GM18508 (cell line): ENCODE data around the gene GRIK2.
"Not testable (repeated sequence)": the region's sequence is repeated elsewhere in the genome, so short reads cannot be mapped to it uniquely, and the experiment has no call there.

Experiments used
- ATAC-seq: cut with Tn5 transposase; IDR thresholded peaks from one replicate; pipeline ENCODE4 v1.9.1; 2021; ENCODE audit warnings: moderate number of reproducible peaks; ENCODE audit not compliant: insufficient read depth, unreplicated experiment

Gene GRIK2

DNA sequence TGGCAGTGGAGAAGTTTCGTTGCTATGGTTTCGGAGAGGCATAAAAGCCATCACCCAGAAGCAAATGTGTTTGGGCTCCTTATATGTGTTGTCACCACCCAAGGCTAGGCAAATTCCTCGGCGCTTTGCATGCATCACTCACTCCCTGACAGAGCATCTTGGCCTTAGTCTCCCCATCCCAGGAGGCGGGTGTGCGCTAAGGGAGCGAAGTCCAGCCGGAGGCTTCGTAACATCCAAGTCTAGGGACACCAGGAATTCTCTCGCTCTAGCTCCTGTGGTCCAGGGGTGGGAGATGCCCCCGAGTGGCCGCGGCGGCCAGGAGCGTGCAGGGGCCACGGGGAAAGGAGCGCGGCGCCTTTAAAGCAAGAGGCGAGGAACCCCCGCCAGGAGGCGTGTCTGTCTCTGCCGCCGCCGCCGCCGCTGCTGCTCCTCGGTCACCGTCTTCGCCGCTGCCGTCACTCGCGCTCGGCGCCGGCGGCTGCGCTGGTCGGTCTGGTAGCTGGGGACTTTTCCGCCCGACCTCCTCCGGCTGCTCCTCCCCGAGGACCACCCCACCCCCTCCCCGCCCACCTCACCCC is at the start of gene GRIK2:
TSS of gene GRIK2 (plus strand) at position 458 of the 578 bp plus-strand sequence.
- no peak for ATAC-seq

DNA sequence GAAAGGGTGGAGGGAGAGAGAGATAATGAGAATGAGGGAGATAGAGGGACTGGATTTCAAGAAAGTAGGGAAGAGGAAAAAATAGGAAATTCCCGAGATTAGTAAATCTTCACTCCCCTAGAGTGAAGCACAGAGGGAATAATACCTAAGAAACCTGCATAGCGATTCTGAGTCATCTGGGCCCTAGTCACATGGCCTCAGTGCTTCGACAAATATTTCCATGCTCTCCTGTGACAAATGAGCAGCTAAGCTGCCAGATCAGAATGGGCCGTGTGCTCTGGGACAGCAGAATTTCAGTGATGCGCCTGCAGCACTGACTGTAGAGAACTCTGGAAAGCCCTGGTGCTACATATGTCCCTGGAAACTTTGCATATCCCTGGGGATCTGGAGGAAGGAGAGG is 48.6 kb upstream of the GRIK2 start:
- ATAC-seq, result no peak

DNA sequence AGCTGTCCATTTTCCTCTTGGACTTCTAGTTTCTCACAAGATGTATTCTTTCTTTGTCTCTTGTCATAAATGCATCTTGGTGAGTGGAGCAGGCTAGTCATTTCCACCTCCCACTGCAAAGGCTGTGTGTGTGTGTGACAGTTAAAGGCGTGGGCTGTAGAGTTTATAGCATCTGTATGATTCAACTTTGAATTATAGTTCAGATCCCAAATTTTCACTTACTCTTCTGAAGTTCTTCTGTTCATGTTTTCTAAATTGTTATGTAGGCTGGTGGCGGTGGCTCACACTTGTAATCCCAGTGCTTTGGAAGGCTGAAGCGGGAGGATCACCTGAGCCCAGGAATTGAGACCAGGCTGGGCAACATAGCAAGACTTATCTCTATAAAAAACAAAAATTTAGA is 44.7 kb upstream of the GRIK2 start:
- no peak for ATAC-seq

DNA sequence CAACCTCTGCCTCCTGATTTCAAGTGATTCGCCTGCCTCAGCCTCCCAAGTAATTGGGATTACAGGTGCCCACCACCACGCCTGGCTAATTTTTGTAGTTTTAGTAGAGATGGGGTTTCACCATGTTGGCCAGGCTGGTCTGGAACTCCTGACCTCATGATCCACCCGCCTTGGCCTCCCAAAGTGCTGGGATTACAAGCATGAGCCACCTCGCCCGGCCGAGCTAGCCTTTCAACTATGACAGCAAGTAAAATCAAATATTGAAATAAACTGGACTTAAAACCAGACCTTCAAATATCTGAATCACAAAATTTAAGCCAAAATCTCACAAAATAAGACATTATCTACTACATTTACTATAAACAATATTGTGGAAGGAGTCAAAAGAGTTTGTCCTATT is 42.9 kb upstream of the GRIK2 start:
- ATAC-seq, result not testable (repeated sequence)

DNA sequence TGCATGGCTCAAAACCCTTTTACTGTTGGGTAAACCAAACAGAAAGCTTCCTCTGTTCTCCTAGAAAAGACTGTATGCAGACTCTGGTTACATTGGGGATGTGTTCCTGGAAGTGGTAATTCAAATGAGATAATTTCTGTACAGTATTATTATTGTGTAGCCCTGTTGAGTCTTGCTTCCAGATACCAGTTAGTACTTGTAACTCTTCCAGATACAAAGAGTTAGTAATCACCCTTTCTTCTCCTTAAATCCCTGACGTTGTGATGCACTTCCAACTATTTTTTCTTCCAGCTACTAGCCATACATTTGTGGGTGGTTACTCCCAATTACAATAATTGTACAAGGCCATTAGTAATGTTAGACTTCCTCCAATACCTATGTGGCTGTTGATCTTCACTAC is 42.3 kb upstream of the GRIK2 start:
- no peak for ATAC-seq

DNA sequence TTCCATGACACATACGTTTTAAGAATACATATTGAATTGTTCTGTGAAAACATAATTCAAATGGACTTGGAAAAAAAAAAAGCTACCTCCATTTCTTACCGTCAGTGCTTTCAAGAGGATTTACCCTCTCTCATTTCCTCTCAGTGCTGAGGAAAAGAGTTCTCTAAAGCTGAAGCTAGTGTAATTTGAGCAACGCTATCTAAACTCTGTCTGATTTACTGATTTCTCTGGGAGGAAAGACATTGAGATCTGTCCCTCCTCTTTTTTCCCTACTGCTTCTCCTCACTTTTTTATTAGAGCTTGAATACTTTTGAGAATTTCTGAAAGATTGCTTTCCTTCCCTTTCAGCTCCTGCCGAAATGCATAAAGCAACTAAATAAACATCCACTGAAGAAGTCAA is 41.2 kb upstream of the GRIK2 start:
- no peak for ATAC-seq

DNA sequence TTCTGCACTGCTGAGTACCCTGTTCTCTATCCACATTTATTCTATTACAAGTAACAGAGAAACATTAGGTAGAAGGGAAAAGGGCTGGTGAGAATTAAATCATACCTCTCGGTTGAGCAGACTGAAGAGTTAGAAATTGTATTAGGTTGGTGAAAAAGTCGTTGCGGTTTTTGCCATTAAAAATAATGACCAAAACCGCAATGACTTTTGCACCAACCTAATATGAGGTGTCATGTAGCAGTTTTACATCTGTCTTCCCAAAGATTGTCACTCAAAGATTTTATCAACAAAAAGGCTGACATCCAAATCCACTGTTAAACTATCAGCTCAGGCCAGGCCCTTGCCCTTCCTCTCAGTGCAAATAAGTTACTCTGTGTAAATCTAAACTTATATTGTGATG is 28.3 kb upstream of the GRIK2 start:
- ATAC-seq, result no peak

DNA sequence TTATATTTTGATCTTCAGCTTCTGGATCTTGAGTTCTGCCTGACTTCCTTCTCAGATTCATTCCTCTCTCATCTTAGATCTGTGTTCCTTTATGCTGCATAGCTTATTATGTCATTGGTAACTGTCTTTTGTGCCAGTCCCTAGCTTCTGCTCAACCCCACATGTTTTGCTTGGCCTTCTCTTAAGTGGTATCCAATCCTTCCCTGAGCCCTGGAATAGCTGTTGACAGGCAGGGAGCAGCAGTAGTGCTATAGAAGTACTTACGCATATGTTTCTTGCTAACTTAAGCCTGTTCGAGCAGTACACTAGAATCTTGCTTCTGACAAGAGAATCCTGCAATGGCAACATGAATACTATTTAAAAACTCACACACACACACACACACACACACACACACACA is 13.6 kb upstream of the GRIK2 start:
- ATAC-seq, result no peak

DNA sequence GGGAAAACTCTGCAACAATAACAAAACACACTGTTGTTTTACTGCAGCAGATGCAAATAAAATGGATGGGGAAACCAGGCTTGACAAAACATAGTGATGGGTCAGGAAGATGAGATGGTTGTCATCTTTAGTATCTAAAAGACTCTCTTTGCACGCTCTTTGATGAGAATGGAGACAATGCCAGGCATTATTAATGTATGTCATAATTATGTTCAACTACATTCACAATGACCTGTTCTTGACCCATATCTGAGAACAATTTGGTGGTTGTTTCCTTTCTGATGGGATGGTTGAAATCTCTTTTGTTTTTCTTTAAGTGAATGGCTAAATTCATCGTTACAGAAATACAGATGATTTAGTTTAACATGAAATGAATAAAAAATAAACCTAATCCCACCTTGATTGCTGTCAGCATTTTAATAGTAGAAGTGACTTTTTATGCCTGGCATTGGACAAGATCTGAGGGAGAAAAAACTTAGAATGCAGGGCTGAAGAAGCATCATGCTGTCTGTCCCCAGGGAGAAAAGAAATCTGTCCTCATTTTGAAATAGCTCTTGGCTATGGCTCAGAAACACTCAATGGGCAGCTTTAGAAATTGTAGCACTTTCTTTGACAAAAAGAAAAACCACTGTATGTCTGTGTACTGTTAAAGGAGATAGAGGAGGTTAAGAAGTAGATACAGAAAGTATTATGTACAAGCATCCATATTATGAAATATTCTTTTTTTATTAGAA is 12.4 kb upstream of the GRIK2 start:
- ATAC-seq, result no peak

DNA sequence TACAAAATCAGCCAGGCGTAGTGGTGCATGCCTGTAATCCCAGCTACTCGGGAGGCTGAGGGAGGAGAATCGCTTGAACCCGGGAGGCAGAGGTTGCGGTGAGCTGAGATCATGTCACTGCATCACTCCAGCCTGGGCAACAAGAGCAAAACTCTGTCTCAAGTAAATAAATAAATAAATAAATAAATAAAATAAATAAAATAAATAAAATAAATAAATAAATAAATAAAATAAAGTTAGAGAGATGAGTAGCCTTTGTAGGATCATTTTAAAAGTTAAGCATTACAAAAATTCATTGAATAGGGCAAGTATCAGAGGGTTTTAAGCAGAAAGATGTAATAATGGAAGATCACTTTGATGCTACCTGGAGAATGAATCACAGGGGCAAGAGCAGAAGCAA is 9.8 kb upstream of the GRIK2 start:
- not testable (repeated sequence) for ATAC-seq

DNA sequence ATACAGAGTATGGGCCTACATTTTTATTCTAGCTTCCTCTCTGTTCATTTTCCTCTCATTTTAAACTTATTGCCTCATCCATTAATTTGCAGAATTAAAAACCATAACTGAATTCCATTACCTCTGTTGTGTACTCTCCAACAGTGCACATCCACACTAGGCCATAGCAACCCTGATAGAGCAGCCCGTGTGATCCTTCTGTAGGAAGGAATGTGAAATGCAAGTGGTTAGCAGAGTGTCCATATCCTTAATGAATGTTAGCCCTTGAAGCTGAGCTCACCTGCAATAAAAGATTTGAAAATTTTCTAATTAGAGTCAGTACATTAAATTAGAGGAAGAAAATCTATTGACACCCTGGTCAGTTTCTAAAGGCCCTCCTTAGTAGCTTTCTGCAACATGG is 6.5 kb upstream of the GRIK2 start:
- no peak for ATAC-seq

DNA sequence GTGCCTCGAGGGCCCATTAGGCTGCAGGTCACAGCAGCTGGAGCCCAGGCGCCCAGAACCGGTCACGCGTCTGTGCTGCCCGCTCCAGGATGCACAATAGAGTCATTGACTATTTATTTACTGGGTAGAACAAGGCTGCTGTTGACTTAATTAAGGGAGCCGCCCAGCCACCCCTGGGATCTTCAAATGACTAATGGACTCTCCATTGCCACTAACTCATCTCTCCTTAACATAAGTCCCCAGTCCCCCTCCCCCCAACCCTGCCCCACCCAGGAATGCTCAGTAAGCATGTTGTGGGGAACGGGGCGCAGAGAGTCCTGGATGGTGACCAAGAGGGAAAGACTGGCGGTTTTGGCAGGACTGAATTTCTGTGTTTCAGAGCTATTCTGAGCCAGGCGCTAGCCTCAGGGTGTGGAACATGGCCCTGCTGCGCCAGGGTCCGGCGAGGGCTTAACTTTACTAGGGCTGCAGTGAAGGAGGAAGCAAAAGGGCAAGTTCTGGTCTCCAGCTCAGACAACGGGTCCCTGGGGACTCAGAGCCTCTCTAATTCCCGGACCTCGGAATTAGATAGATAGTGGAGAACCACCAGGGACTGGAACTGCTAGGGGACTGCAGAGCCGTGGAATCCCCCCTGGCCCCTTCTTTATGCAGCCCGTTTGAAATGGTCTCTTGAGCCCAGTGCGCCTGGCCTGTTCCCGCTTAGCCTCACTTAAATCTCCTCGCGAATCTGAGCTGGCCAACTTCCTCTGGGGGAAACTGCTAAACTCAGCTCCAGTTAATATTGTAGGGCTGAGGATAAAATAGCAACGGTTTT is 1.5 kb upstream of the GRIK2 start:
- no peak for ATAC-seq

DNA sequence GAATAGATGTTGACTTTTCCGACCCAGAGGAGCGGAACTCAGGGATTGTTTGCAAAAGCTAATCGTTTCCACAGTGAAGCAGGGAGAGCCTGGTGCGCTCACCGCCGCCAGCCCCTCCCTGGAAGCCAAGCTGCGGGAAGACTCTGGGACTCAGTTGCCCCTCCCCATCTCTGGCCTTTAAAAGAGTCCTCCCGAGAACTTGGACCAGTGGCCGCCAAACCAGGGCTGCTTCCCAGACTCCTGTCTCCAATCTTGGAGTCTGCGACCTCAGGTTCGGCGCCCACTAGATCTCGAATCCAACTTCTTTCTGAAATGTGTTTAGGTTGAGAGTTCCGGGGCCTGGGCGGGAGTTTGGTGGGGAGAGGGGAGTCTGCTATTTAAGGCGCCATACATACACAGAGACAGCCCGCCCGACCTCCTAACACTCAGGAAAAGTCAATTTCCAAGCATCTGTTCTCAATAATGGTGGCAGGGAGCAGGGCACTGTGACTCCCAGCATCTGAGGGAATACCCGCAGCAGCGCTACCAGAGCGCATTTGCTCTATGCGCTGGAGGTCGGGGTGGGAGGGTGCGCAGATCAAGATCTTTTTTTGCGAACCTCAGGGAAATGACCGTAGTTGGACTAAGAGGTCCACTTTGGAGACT is 800 bp upstream of the GRIK2 start:
- no peak for ATAC-seq

DNA sequence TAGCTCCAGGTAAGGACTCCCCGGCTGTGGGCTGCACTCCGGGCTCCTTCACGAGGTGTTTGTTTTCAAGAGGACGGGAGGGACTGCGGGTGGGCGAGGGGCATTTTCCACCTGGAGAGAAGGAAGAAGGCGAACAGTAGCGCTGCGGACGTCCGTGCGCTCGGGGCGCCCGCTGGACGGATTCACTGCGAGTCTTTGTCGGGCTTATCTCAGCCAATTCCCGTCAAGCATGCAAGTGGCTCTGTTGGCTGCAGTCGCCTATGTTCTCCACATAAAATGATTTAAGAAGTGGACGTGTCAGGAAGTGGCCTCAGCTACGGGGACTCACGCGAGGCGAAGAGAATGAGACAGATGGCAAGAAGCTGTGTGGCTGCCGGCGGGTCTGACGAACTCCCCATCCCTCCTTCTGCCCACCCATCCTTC is 332 bp downstream of the GRIK2 start:
- no peak for ATAC-seq

DNA sequence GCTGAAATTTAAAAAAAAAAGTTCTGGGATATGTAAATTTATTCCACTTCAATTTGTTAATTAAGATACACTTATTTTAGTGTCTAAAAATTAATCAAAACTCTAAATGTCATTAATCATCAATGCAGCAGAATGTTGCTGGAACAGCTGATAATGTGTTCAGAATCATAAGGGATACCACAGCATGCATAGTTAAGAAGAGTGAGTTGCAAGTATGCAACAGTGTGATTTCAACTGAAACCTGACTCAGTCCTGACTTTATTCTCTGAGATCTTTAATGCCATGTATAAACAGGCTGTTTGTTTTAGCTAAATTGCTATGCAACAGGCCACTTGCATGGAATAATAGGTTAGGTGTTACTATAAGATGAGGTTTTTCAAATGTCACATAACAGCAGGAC is 1.4 kb downstream of the GRIK2 start:
- ATAC-seq, result no peak

DNA sequence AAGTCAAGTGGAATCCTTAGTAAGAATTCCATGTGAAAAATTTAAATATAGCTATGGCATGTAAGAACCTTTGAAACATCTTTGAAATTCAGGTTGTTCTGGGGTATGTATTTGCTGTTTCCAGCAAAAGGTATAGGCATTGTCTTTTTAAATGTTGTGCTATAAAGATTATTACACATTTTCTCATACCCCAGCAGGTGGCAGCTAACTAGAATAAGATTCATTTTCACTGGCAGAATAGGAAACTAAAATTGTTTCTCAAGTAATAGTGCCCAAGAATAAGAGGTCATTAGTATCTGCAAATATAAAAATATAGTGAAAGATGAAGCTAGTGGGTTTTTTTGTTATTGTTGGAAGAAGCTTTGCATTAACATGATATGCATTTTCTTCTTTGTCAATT is 1.8 kb downstream of the GRIK2 start:
- no peak for ATAC-seq

DNA sequence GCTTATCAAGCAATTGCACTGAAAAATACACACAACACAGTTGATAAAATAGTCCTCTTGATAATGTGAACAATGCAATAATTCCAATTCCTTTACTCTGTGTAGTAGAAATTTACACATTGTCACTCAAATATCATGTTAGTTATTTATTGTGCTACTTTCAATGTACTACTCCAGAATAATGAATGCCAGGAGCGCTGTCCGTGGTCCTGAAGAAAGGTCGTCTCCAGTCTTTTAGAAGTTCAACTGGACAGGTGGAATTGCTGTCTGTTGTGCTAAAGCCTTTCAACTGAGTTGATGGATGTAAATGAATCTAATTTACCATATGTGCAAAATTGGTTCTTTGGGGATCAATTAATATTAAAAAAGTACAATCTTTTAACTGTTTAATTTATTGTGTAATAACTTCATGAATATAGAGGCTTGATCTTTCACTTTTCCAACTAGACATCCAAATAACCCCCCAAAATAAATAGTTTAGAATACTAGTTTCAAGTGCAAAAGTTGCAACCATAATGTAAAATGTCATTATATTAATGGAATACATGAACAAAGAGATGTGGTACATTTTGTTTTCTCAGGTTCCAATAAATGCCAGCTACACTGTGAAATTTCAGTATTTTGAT is 3.2 kb downstream of the GRIK2 start:
- ATAC-seq, result no peak

DNA sequence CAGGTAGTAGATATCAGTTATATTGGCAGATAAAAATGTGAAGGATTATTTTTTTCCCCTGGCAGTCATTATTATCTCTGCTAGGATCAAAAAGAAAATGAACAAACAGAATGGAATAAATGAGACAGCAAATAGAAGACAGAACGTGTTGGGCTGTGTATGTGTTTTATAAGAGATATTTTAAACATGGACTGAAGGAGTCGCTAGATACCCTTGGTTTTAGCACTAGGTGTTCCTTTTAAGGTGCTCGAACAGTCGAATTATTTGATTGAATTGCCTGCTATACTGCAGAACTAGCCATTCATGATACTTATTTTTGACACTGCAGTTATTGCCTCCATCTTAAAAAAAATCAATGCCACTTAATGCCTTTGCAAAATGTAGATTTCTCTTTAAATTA is 3.7 kb downstream of the GRIK2 start:
- no peak for ATAC-seq

DNA sequence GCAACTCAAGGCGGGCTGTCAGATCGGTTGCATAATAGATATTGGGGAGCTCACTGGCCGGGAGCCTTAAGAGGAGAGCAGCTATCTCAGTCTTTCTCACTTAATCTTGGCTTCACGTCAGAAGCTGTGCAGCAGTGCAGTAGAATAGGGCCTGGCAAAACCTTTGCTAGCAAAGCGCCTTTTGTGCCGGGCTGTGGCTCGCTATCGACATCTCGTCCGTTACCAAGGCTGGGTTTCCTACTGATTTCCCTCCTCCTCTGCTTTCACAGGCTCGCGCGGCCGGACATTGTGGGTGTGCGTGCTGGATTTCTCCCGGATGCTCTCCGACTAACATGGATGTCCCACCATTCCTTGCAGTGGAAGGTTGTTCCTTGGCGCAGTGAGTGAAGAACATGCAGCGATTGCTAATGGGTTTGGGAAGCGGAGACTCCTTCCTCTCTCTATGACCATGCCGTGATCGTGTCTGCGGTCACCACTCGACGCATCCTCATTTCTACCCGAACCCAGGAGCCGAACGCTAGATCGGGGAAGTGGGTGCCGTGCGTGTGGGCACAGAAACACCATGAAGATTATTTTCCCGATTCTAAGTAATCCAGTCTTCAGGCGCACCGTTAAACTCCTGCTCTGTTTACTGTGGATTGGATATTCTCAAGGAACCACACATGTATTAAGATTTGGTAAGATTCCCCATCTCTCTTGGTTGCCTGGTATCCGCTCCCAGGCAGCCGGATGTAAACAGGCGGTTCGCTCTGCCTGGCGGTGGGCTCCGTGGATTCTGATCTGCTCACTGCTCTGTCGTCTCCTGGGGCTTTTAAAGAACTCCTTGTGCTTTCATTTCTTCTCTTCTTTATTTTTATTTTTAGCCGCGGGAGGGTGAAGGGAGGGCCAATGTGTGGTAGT is 5.5 kb downstream of the GRIK2 start:
- no peak for ATAC-seq
